Measurements from ENCODE around the gene XRCC4.
"Not testable (repeated sequence)": the region's sequence is repeated elsewhere in the genome, so short reads cannot be mapped to it uniquely, and the experiment has no call there.

The XRCC4 gene

DNA sequence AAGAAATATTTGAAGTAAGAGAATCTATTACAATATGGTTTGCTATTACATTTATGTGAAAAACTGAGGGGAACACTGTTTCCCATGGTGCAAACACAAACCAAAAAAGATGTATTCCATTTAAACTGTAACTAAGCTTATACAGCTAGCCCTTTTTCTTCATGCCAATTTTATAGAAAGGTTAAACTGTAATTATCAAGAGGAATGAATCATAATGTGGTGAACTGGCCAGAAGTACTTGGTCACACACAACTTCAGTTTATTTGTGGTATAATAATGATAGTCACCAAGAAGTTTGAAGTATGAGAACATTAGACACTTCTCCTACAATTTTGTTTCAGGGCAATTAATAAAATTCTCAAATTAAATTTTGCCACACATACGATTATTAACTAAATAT, 177.9 kb downstream of the XRCC4 start:
- no peak overlapping the region for H2AFZ ChIP-seq (ENCODE audit: low read length)
- no peak overlapping the region for H2BK12ac ChIP-seq (ENCODE audit: low read length)
- no peak overlapping the region for H3K27ac ChIP-seq (replicated peaks; ENCODE audit: low read length)
- no peak overlapping the region for H4K91ac ChIP-seq (ENCODE audit: low read depth, low read length, poor library complexity)
- WGBS, 2 donors (ENCODE audit: extremely low coverage in 2 of 2, insufficient read length in 2 of 2, insufficient replicate concordance in 1 of 2), result no CpG with 5 or more reads among the region's 1 CpG
- H3K14ac ChIP-seq (ENCODE audit: low read length), result no peak overlapping the region
- DNase-seq (ENCODE audit: low spot score), result no peak
- H3K79me1 ChIP-seq (ENCODE audit: low read depth, low read length), result no peaks in the 10 kb centered on the region
- H2AK5ac ChIP-seq (ENCODE audit: low read depth, low read length), result no peak overlapping the region
- no peak overlapping the region for H3K4me3 ChIP-seq (ENCODE audit: low read length in 2 of 2)
- H2BK120ac ChIP-seq (ENCODE audit: low read depth, low read length), result no peak overlapping the region
- no peak overlapping the region for H3K9ac ChIP-seq (ENCODE audit: low read depth, low read length, poor library complexity)
- no peaks in the 10 kb centered on the region for H3K36me3 ChIP-seq (replicated peaks in 1 of 2; ENCODE audit: control insufficient read depth in 2 of 2, insufficient read depth in 2 of 2, low read length in 2 of 2)
- no peaks in the 10 kb centered on the region for H3K4me1 ChIP-seq (ENCODE audit: control insufficient read depth in 2 of 2, insufficient read depth in 1 of 2, low read depth in 1 of 2, low read length in 2 of 2)
- H3K27me3 ChIP-seq (ENCODE audit: control insufficient read depth in 3 of 3, insufficient read depth in 3 of 3, low read depth in 1 of 3, low read length in 3 of 3), result no peaks in the 10 kb centered on the region
- H3K9me3 ChIP-seq (replicated peaks in 1 of 2; ENCODE audit: control insufficient read depth in 2 of 2, insufficient read depth in 1 of 2, low read depth in 1 of 2, low read length in 2 of 2), result no peaks in the 10 kb centered on the region
- H3K4ac ChIP-seq (ENCODE audit: low read length), result no peak overlapping the region
- H3K23ac ChIP-seq (ENCODE audit: low read depth, low read length, poor library complexity), result no peak overlapping the region
- H2BK15ac ChIP-seq (ENCODE audit: low read length), result no peak overlapping the region
- no peak overlapping the region for H3K4me2 ChIP-seq (ENCODE audit: insufficient read depth, low read length, poor library complexity, severe bottlenecking)
- no peak overlapping the region for H3K18ac ChIP-seq (ENCODE audit: low read length)
- no peak overlapping the region for H2BK5ac ChIP-seq (ENCODE audit: low read length)
- no peak overlapping the region for H4K8ac ChIP-seq (ENCODE audit: low read depth, low read length)

DNA sequence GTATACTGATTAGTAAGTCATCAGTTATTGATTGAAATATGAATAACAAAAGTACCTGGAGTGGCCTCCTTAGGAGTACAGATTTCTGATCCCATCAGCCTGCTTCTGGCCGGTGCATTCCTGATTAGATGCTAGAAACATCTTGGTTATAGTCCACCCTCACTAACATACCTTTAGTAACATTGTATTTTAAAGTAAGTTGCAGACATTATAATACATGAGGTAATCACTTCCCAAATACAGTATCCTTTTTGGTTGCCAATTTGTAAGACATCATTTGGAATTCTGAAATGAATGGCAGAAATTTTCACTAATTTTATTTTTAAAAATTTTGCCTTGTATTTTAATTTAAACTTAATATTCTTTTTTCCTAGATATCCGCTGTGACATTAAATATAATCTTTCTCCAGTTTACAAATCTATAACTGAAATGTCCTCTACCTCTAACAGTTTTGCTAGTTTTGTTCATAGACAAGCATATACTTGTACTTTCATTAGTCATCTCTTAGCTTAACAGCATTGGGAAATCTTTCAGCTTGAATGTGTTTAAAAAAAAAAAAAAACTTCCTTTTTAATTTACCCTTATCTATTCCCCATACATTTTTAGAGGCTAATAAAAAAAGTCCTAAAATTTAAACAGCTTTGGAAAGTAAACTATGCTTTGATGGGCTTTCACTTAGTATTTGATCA, 178.9 kb downstream of the XRCC4 start:
- H3K27me3 ChIP-seq (ENCODE audit: control insufficient read depth in 3 of 3, insufficient read depth in 3 of 3, low read depth in 1 of 3, low read length in 3 of 3), result no peaks in the 10 kb centered on the region
- no peak overlapping the region for H3K9ac ChIP-seq (ENCODE audit: low read depth, low read length, poor library complexity)
- no peak overlapping the region for H2BK5ac ChIP-seq (ENCODE audit: low read length)
- no peak overlapping the region for H2AK5ac ChIP-seq (ENCODE audit: low read depth, low read length)
- WGBS, 2 donors (ENCODE audit: extremely low coverage in 2 of 2, insufficient read length in 2 of 2, insufficient replicate concordance in 1 of 2), result no CpG with 5 or more reads among the region's 2 CpGs
- H2AFZ ChIP-seq (ENCODE audit: low read length), result no peak overlapping the region
- no peak overlapping the region for H4K8ac ChIP-seq (ENCODE audit: low read depth, low read length)
- H3K4me1 ChIP-seq (ENCODE audit: control insufficient read depth in 2 of 2, insufficient read depth in 1 of 2, low read depth in 1 of 2, low read length in 2 of 2), result no peaks in the 10 kb centered on the region
- no peak overlapping the region for H3K14ac ChIP-seq (ENCODE audit: low read length)
- no peak for DNase-seq (ENCODE audit: low spot score)
- no peak overlapping the region for H3K23ac ChIP-seq (ENCODE audit: low read depth, low read length, poor library complexity)
- H3K4ac ChIP-seq (ENCODE audit: low read length), result no peak overlapping the region
- no peaks in the 10 kb centered on the region for H3K79me1 ChIP-seq (ENCODE audit: low read depth, low read length)
- no peak overlapping the region for H3K4me2 ChIP-seq (ENCODE audit: insufficient read depth, low read length, poor library complexity, severe bottlenecking)
- H2BK12ac ChIP-seq (ENCODE audit: low read length), result no peak overlapping the region
- H4K91ac ChIP-seq (ENCODE audit: low read depth, low read length, poor library complexity), result no peak overlapping the region
- no peak overlapping the region for H3K18ac ChIP-seq (ENCODE audit: low read length)
- no peaks in the 10 kb centered on the region for H3K9me3 ChIP-seq (replicated peaks in 1 of 2; ENCODE audit: control insufficient read depth in 2 of 2, insufficient read depth in 1 of 2, low read depth in 1 of 2, low read length in 2 of 2)
- no peak overlapping the region for H2BK120ac ChIP-seq (ENCODE audit: low read depth, low read length)
- no peaks in the 10 kb centered on the region for H3K36me3 ChIP-seq (replicated peaks in 1 of 2; ENCODE audit: control insufficient read depth in 2 of 2, insufficient read depth in 2 of 2, low read length in 2 of 2)
- H3K27ac ChIP-seq (replicated peaks; ENCODE audit: low read length), result no peak overlapping the region
- H3K4me3 ChIP-seq (ENCODE audit: low read length in 2 of 2), result no peak overlapping the region
- no peak overlapping the region for H2BK15ac ChIP-seq (ENCODE audit: low read length)

DNA sequence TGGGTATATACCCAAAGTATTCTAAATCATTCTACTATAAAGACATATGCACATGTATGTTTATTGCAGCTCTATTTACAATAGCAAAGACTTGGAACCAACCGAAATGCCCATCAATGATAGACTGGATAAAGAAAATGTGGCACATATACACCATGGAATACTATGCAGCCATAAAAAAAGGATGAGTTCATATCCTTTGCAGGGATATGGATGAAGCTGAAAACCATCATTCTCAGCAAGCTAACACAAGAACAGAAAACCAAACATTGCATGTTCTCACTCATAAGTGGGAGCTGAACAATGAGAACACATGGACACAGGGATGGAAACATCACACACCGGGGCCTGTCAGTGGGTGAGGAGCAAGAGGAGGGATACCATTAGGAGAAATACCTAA, 180.3 kb downstream of the XRCC4 start:
- not testable (repeated sequence) for DNase-seq (ENCODE audit: low spot score)
- no CpG with 5 or more reads among the region's 2 CpGs for WGBS, 2 donors (ENCODE audit: extremely low coverage in 2 of 2, insufficient read length in 2 of 2, insufficient replicate concordance in 1 of 2)

DNA sequence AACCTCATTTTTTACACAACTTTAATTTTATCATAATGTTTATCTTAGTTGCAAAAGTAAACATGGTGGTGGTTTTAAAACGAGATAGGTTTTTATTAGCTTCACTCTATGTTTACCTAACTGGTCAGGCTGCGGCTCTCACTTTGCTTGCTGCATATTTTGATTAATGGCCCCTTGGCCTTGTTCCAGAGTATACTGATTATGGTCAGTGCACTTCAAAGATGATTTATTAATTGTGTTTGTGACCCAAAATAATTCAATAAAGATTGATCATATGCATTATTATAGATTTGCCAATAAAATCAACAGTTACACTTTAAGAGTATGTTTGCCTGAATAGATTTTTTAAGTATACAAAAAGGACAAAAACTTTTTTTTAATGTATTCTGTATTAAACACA, 188.0 kb downstream of the XRCC4 start:
- H2BK5ac ChIP-seq (ENCODE audit: low read length), result no peak overlapping the region
- H3K9ac ChIP-seq (ENCODE audit: low read depth, low read length, poor library complexity), result no peak overlapping the region
- H3K14ac ChIP-seq (ENCODE audit: low read length), result no peak overlapping the region
- no peaks in the 10 kb centered on the region for H3K9me3 ChIP-seq (replicated peaks in 1 of 2; ENCODE audit: control insufficient read depth in 2 of 2, insufficient read depth in 1 of 2, low read depth in 1 of 2, low read length in 2 of 2)
- no peak for DNase-seq (ENCODE audit: low spot score)
- H2BK15ac ChIP-seq (ENCODE audit: low read length), result no peak overlapping the region
- H3K27me3 ChIP-seq (ENCODE audit: control insufficient read depth in 3 of 3, insufficient read depth in 3 of 3, low read depth in 1 of 3, low read length in 3 of 3), result no peaks in the 10 kb centered on the region
- H3K79me1 ChIP-seq (ENCODE audit: low read depth, low read length), result no peaks in the 10 kb centered on the region
- no peak overlapping the region for H3K18ac ChIP-seq (ENCODE audit: low read length)
- no CpG with 5 or more reads among the region's 2 CpGs for WGBS, 2 donors (ENCODE audit: extremely low coverage in 2 of 2, insufficient read length in 2 of 2, insufficient replicate concordance in 1 of 2)
- H3K36me3 ChIP-seq (replicated peaks in 1 of 2; ENCODE audit: control insufficient read depth in 2 of 2, insufficient read depth in 2 of 2, low read length in 2 of 2), result no peaks in the 10 kb centered on the region
- H3K4me1 ChIP-seq (ENCODE audit: control insufficient read depth in 2 of 2, insufficient read depth in 1 of 2, low read depth in 1 of 2, low read length in 2 of 2), result peaks cover 1 to 4% of the 10 kb centered on the region in 2 donors
- no peak overlapping the region for H2AFZ ChIP-seq (ENCODE audit: low read length)
- no peak overlapping the region for H2BK12ac ChIP-seq (ENCODE audit: low read length)
- H3K23ac ChIP-seq (ENCODE audit: low read depth, low read length, poor library complexity), result no peak overlapping the region
- H3K4me3 ChIP-seq (ENCODE audit: low read length in 2 of 2), result no peak overlapping the region
- no peak overlapping the region for H4K8ac ChIP-seq (ENCODE audit: low read depth, low read length)
- H2AK5ac ChIP-seq (ENCODE audit: low read depth, low read length), result no peak overlapping the region
- no peak overlapping the region for H2BK120ac ChIP-seq (ENCODE audit: low read depth, low read length)
- H3K27ac ChIP-seq (replicated peaks; ENCODE audit: low read length), result no peak overlapping the region
- no peak overlapping the region for H4K91ac ChIP-seq (ENCODE audit: low read depth, low read length, poor library complexity)
- no peak overlapping the region for H3K4ac ChIP-seq (ENCODE audit: low read length)
- H3K4me2 ChIP-seq (ENCODE audit: insufficient read depth, low read length, poor library complexity, severe bottlenecking), result no peak overlapping the region

More for the DNA sequence above, 180.3 kb downstream of the XRCC4 start:
- not testable (repeated sequence) for H3K9me3 ChIP-seq (replicated peaks in 1 of 2; ENCODE audit: control insufficient read depth in 2 of 2, insufficient read depth in 1 of 2, low read depth in 1 of 2, low read length in 2 of 2); H3K9ac ChIP-seq (ENCODE audit: low read depth, low read length, poor library complexity); H3K4me3 ChIP-seq (ENCODE audit: low read length in 2 of 2); H2AFZ ChIP-seq (ENCODE audit: low read length); H3K36me3 ChIP-seq (replicated peaks in 1 of 2; ENCODE audit: control insufficient read depth in 2 of 2, insufficient read depth in 2 of 2, low read length in 2 of 2); H3K18ac ChIP-seq (ENCODE audit: low read length); H3K14ac ChIP-seq (ENCODE audit: low read length); H2BK15ac ChIP-seq (ENCODE audit: low read length); H3K27me3 ChIP-seq (ENCODE audit: control insufficient read depth in 3 of 3, insufficient read depth in 3 of 3, low read depth in 1 of 3, low read length in 3 of 3); H3K27ac ChIP-seq (replicated peaks; ENCODE audit: low read length); H3K4ac ChIP-seq (ENCODE audit: low read length); H3K79me1 ChIP-seq (ENCODE audit: low read depth, low read length); H3K4me1 ChIP-seq (ENCODE audit: control insufficient read depth in 2 of 2, insufficient read depth in 1 of 2, low read depth in 1 of 2, low read length in 2 of 2); H4K91ac ChIP-seq (ENCODE audit: low read depth, low read length, poor library complexity); H2AK5ac ChIP-seq (ENCODE audit: low read depth, low read length); H2BK120ac ChIP-seq (ENCODE audit: low read depth, low read length); H3K23ac ChIP-seq (ENCODE audit: low read depth, low read length, poor library complexity); H4K8ac ChIP-seq (ENCODE audit: low read depth, low read length); H2BK12ac ChIP-seq (ENCODE audit: low read length); H3K4me2 ChIP-seq (ENCODE audit: insufficient read depth, low read length, poor library complexity, severe bottlenecking); H2BK5ac ChIP-seq (ENCODE audit: low read length)
